GM10266 (cell line): ENCODE results near the gene IRF7.

Experiments used
- DNase-seq: peaks from one replicate; pipeline ENCODE4 v3.0.0; 2012; ENCODE audit errors: extremely low spot score
- CTCF ChIP-seq: IDR thresholded peaks from 2 replicates; pipeline ENCODE4 v1.5.1; 2012; ENCODE audit warnings: mild to moderate bottlenecking, low read depth; ENCODE audit not compliant: control insufficient read depth, insufficient read depth; ENCODE audit errors: missing control alignments

IRF7 gene

DNA sequence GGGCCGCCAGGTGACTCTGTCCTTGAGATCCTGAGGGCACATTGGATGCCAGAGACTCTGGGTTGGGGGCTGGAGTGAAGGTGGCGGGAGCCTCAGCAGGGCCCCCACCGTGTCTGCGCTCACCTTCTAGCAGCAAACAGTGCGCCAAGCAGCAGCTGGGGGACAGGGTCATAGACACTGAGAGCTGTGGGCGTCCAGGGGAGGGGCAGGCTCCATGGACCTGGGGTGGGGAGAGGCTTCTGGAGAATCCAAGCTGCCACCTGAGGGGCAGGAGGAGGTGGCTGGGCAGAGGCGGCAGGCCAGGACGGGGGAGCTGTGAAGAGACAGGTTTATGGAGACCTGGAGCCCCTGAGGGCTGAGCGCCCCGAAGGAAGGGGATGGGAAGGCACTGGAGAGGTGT is 31.5 kb downstream of the IRF7 start:
- DNase-seq, result no peak
- TF ChIP-seq CTCF, result no peak

GRCh38 chr11:581752-582151 is 34.0 kb downstream of the IRF7 start:
- no peak for DNase-seq
- TF ChIP-seq CTCF, result no peak

DNA sequence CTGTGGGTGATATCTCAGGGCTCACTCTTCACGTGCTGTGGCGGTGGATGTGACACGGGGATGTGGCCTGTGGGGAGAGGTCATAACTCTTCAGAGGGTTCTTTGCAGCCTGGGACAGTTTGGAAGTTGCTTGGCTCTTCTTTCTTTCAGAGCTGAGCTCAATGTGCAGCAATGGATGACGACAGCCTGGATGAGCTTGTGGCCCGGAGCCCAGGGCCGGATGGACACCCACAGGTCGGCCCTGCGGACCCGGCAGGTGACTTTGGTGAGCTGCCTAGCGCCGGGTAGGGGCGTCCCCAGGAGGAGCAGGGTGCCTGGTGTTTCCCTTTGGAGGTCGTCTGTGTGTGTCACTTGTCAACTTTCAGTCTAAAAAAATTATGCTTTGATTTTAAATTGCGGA is 34.4 kb downstream of the IRF7 start:
- DNase-seq, result no peak
- no peak for TF ChIP-seq CTCF

DNA sequence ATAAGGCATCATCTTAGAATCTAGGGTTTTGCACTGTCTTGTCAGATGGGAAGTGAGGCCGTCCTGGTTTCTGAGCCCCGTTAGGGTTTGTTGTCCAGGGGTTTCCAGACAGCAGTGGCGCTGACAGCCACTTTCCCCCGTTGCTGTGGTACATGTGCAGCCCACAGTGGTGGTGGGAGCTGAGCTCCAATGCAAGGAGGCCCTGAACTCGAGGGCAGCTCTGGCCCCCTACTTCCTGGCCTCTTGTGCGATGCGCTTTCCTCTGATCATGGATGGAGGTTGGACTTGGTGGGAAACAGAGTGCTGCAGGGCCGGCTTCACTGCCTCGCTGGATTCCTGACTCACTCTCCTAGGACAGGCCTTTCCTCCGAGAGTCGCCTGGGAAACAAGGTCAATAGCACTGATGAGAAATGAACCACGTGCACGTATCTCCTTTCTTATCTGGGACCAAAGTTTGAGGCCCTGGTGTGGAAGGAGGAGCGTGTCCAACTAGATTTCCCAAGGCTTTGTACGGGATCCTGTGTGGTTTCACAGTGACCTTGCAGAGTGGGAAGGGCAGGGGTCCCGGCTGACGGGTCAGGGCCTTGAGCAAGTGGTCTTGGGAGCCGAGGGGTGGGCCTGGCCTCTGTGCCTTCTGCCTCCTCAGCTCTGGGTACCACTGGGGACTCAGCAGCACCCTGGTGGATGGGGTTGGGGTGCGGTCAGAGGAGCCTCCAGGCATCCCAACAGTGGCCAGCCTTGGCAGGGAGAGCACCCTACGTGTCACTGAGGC is 35.7 kb downstream of the IRF7 start:
- TF ChIP-seq CTCF, result no peak
- no peak for DNase-seq

GRCh38 chr11:578276-579035 is 37.3 kb downstream of the IRF7 start:
- DNase-seq, result no peak
- TF ChIP-seq CTCF, result no peak

GRCh38 chr11:577611-577894 is 38.2 kb downstream of the IRF7 start:
- TF ChIP-seq CTCF, result no peak
- DNase-seq, result no peak
